CD4-positive, alpha-beta T cell (primary cell): ENCODE results near the gene FMNL3. TPM values are rescaled to one million over a fixed set of nuclear protein-coding genes. Genes with fewer than 3 reads are reported as not detected.

ENCODE experiments used
- ATAC-seq: fragments of 200-7000 bp; cut with Tn5 transposase; one replicate; pipeline ENCODE4 v1.10.0; 2022; ENCODE audit warnings: mild to moderate bottlenecking; ENCODE audit not compliant: poor library complexity
- CTCF ChIA-PET: fragments of 350-600 bp; sonication (Branson Sonifier 250); formaldehyde crosslinking; loops from one replicate; lab custom pipeline; 2021; ENCODE audit warnings: antibody characterized with exemption, inconsistent platforms; lab: Charles Lee
- POLR2A ChIA-PET: fragments of 350-600 bp; sonication (Branson Sonifier 250); formaldehyde crosslinking; loops from one replicate; lab custom pipeline; 2021; ENCODE audit warnings: antibody characterized with exemption, inconsistent platforms; lab: Charles Lee
- DNase-seq, 14 experiments: peaks; one replicate each; pipeline ENCODE4 v3.0.0-alpha.2; 2013 to 2020; ENCODE audit warnings: mixed read lengths in 2 of 14
- H3K27ac ChIP-seq, 2 donors: one replicate each; pipeline versions ENCODE4 v1.5.1 to v1.7.0; 2013; ENCODE audit warnings: low read length in 2 of 2, low read depth in 1 of 2, mild to moderate bottlenecking in 1 of 2
- H3K27me3 ChIP-seq, 2 experiments: 1 replicate in 1 of 2; 2 replicates in 1 of 2; pipeline versions ENCODE4 v1.6.1 to v1.7.0; 2013; ENCODE audit warnings: low read length in 2 of 2, control low read depth in 1 of 2, mild to moderate bottlenecking in 1 of 2, moderate library complexity in 1 of 2; ENCODE audit not compliant: insufficient read depth in 2 of 2, control insufficient read depth in 1 of 2
- H3K36me3 ChIP-seq: one replicate; pipeline ENCODE4 v1.6.1; 2013; ENCODE audit warnings: low read length, control low read depth; ENCODE audit not compliant: insufficient read depth
- H3K4me1 ChIP-seq: one replicate; pipeline ENCODE4 v1.6.1; 2013; ENCODE audit warnings: low read length, control low read depth; ENCODE audit not compliant: insufficient read depth
- H3K4me3 ChIP-seq: one replicate; pipeline ENCODE4 v1.5.1; 2013; ENCODE audit warnings: mild to moderate bottlenecking, low read length, moderate library complexity
- H3K9me3 ChIP-seq, 2 experiments: 1 replicate in 1 of 2; 2 replicates in 1 of 2; pipeline versions ENCODE4 v1.6.1 to v1.7.0; 2013; ENCODE audit warnings: low read length in 2 of 2, mild to moderate bottlenecking in 2 of 2, control low read depth in 1 of 2, moderate library complexity in 1 of 2; ENCODE audit not compliant: control insufficient read depth in 1 of 2, insufficient read depth in 1 of 2
- H3K27ac Mint-ChIP-seq: one replicate; pipeline ENCODE4 v1.8.0; 2020; ENCODE audit warnings: mixed read lengths
- H3K27me3 Mint-ChIP-seq: one replicate; pipeline ENCODE4 v1.8.0; 2021; ENCODE audit warnings: mixed read lengths
- H3K36me3 Mint-ChIP-seq: one replicate; pipeline ENCODE4 v1.8.0; 2021; ENCODE audit warnings: low read depth, mixed read lengths
- H3K4me1 Mint-ChIP-seq: one replicate; pipeline ENCODE4 v1.8.0; 2021; ENCODE audit warnings: low read depth, mixed read lengths
- H3K4me3 Mint-ChIP-seq: one replicate; pipeline ENCODE4 v1.8.0; 2020; ENCODE audit warnings: mild to moderate bottlenecking, mixed read lengths
- H3K9me3 Mint-ChIP-seq: one replicate; pipeline ENCODE4 v1.8.0; 2020; ENCODE audit warnings: mixed read lengths
- intact Hi-C, 2 experiments: fragments of 100-400 bp; cut with DNase I in 1 of 2; cut with micrococcal nuclease in 1 of 2; formaldehyde crosslinking; loops; one replicate each; pipeline versions ENCODE4 v1.15.1 to v1.9.0; 2023 to 2025; cut with DNase I, micrococcal nuclease
- total RNA-seq, 174 experiments: library from RNA in 2 of 174; stranded (reverse) in 2 of 174; gene quantifications; one replicate each; pipeline ENCODE4 v1.2.3 and lab custom pipeline; 2021 to 2026
- TF ChIP-seq, protein P1 (sequence below): fragments of 200-600 bp; IDR thresholded peaks from one replicate; pipeline ENCODE4 v1.8.0; 2022; ENCODE audit warnings: antibody characterized with exemption, mild to moderate bottlenecking

Gene FMNL3
- total RNA-seq, 2 experiments from 2014 or later: 33.3 to 34.8 TPM

GRCh38 chr12:49667325-49668090 is 39.7 kb downstream of the FMNL3 start:
- Mint-ChIP-seq H3K27me3 (no peaks in the 10 kb centered on the region), H3K36me3 (peaks cover 41% of the 10 kb centered on the region), H3K4me1 (peaks cover 97% of the 10 kb centered on the region), H3K4me3 (peak overlapping the region; percentile 69), H3K27ac (peak overlapping the region; percentile 97), H3K9me3 (no peaks in the 10 kb centered on the region)
- H3K27ac ChIP-seq: no peak overlapping the region
- H3K36me3 ChIP-seq: peaks cover 8% of the 10 kb centered on the region
- TF ChIP-seq, protein P1, sequence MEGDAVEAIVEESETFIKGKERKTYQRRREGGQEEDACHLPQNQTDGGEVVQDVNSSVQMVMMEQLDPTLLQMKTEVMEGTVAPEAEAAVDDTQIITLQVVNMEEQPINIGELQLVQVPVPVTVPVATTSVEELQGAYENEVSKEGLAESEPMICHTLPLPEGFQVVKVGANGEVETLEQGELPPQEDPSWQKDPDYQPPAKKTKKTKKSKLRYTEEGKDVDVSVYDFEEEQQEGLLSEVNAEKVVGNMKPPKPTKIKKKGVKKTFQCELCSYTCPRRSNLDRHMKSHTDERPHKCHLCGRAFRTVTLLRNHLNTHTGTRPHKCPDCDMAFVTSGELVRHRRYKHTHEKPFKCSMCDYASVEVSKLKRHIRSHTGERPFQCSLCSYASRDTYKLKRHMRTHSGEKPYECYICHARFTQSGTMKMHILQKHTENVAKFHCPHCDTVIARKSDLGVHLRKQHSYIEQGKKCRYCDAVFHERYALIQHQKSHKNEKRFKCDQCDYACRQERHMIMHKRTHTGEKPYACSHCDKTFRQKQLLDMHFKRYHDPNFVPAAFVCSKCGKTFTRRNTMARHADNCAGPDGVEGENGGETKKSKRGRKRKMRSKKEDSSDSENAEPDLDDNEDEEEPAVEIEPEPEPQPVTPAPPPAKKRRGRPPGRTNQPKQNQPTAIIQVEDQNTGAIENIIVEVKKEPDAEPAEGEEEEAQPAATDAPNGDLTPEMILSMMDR: no peak
- H3K9me3 ChIP-seq: no peaks in the 10 kb centered on the region
- no peaks in the 10 kb centered on the region for H3K27me3 ChIP-seq
- DNase-seq (peak in 1 of 14 experiments; percentile 27), ATAC-seq (no peak)
- H3K4me1 ChIP-seq: peaks cover 84% of the 10 kb centered on the region
- ChIA-PET POLR2A (interaction anchor here (0.9 to 1.0 kb wide), 2 partner anchors 38 to 39 kb away, joined by 3 to 5 read pairs; partner anchors contain the start of gene FMNL3), CTCF (no interaction called here)
- intact Hi-C loops: loop anchor here in 1 of 2 experiments (2.0 kb wide), 1 partner anchor 23 kb away; no protein-coding TSS in a partner anchor
- H3K4me3 ChIP-seq: no peak overlapping the region

DNA sequence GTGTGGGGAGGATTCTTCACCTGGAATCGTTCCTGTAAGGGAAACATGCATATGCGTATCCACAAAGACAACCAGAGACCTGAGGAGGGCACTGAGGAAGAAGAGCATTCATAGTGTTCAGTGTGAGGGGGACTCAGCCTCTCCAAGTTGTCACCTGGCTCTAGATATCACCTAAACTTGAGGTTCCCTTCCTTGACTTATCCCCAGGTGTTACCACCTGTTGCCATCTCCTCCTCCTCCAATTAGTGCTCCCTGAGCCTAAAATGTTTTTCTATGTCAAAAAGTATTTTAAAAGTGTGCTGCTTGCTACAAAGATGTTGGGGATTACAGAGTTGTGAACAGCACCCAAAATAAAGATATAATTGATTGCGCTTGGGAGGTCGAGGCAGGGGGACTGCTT is 41.0 kb downstream of the FMNL3 start:
- H3K4me3 Mint-ChIP-seq: peak overlapping the region; percentile 11
- no peak for ATAC-seq
- intact Hi-C loops: no loop called here

DNA sequence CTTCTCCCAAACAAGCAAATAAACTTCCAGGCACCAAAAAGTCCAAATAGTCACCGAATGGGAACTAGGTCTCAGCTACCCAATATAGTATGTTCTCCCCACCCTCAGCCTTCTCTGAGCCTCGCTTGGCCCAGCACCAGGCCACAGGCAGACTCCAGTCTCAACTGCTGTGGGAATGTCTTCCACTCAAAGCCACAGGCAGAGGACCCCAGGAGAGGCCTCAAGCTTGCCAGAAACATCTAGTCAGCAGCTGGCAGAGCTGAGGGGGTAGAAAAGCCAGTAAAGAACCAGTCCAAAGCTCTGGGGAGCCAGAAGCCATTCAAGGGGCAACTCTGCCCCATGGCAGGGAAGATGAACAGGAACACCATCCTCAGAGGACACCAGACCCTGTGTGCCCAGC is 41.8 kb downstream of the FMNL3 start:
- Histone ChIP-seq H3K4me3 (no peak overlapping the region), H3K27ac (peak overlapping the region in 1 of 2 donors; percentile 97), H3K27me3 (no peaks in the 10 kb centered on the region), H3K4me1 (peaks cover 83% of the 10 kb centered on the region), H3K36me3 (peaks cover 8% of the 10 kb centered on the region), H3K9me3 (no peaks in the 10 kb centered on the region)
- Mint-ChIP-seq H3K27me3 (no peaks in the 10 kb centered on the region), H3K27ac (peak overlapping the region; percentile 97), H3K4me1 (peaks cover 97% of the 10 kb centered on the region), H3K4me3 (no peak overlapping the region), H3K36me3 (peaks cover 62% of the 10 kb centered on the region), H3K9me3 (no peaks in the 10 kb centered on the region)
- ChIA-PET POLR2A (interaction anchor here (1.1 to 6.4 kb wide), 2 partner anchors 8 to 19 kb away, joined by 3 to 105 read pairs; no protein-coding TSS in a partner anchor), CTCF (interaction anchor here (1.0 to 1.4 kb wide), 3 partner anchors 10 to 42 kb away, joined by 3 to 5 read pairs (median 3); partner anchors contain the start of gene PRPF40B)
- intact Hi-C loops: no loop called here
- DNase-seq (no peak), ATAC-seq (no peak)
- TF ChIP-seq, protein P1: no peak

More for the DNA sequence above, 41.0 kb downstream of the FMNL3 start:
- no peaks in the 10 kb centered on the region for H3K9me3 ChIP-seq
- H3K36me3 ChIP-seq: peaks cover 8% of the 10 kb centered on the region
- DNase-seq: no peak
- no peak overlapping the region for H3K27ac ChIP-seq
- Mint-ChIP-seq H3K9me3 (no peaks in the 10 kb centered on the region), H3K36me3 (peaks cover 54% of the 10 kb centered on the region), H3K27ac (peak overlapping the region; percentile 97), H3K27me3 (no peaks in the 10 kb centered on the region), H3K4me1 (peaks cover 97% of the 10 kb centered on the region)
- H3K27me3 ChIP-seq: no peaks in the 10 kb centered on the region
- ChIA-PET CTCF (interaction anchor here (1.0 to 1.4 kb wide), 2 partner anchors 9 to 43 kb away, joined by 3 to 5 read pairs; partner anchors contain the start of gene PRPF40B), POLR2A (interaction anchor here (1.1 to 6.4 kb wide), 2 partner anchors 8 to 18 kb away, joined by 3 to 105 read pairs; no protein-coding TSS in a partner anchor)
- no peak overlapping the region for H3K4me3 ChIP-seq
- TF ChIP-seq, protein P1: no peak
- peaks cover 84% of the 10 kb centered on the region for H3K4me1 ChIP-seq
